Measurements from ENCODE around the gene NGDN. TPM values are rescaled to one million over a fixed set of nuclear protein-coding genes. Genes with fewer than 3 reads are reported as not detected.
A peak's percentile ranks its signal among the peaks of the same experiment; 100 is the strongest.

Gene NGDN
- total RNA-seq (39.5 and 47.6 TPM in 2 replicates), polyA plus RNA-seq (47.2 and 51.3 TPM in 2 replicates)

GRCh38 chr14:23469127-23469905 lies at the start of gene NGDN:
Gene NGDN, plus strand, starts transcription at chr14:23469703. Its CDS starts 13 bp downstream, at chr14:23469716.
- H3K79me2 ChIP-seq = peaks cover 17% of the 10 kb centered on the region
- 3% methylated on average over 41 of the region's 41 CpGs for WGBS (ENCODE audit: low lambda C conversion rate, missing lambda C conversion rate)
- H3K27me3 ChIP-seq = no peaks in the 10 kb centered on the region
- peak within 1 kb of the TSS; percentile 36 for H3K4me3 ChIP-seq
- TF ChIP-seq EZH2phosphoT487 (IDR thresholded peaks at IDR 0.05; ENCODE audit: low read depth, severe bottlenecking, unreplicated experiment) (no peak), EZH2 (IDR thresholded peaks at IDR 0.05; ENCODE audit: borderline replicate concordance) (no peak), CTCF (IDR thresholded peaks at IDR 0.05; ENCODE audit: poor library complexity) (peak; percentile 77)
- H4K20me1 ChIP-seq (ENCODE audit: insufficient read depth, poor library complexity, severe bottlenecking) = no peaks in the 10 kb centered on the region
- H3K4me1 ChIP-seq (ENCODE audit: insufficient read depth) = peaks cover 6% of the 10 kb centered on the region
- no peaks in the 10 kb centered on the region for H3K9me2 ChIP-seq (replicated peaks; ENCODE audit: insufficient read depth)
- no peaks in the 10 kb centered on the region for H3K36me3 ChIP-seq (replicated peaks; ENCODE audit: insufficient read depth, low read depth)
- DNase-seq (ENCODE audit: low spot score) = peak; percentile 97
- H2AFZ ChIP-seq = peak within 1 kb of the TSS; percentile 79
- peak within 1 kb of the TSS; percentile 88 for H3K4me2 ChIP-seq
- no peaks in the 10 kb centered on the region for H3K9me3 ChIP-seq (ENCODE audit: low read depth)
- H3K27ac ChIP-seq = peak within 1 kb of the TSS; percentile 73

GRCh38 chr14:23421594-23421993 lies 47.9 kb upstream of the NGDN start:
- no peaks in the 10 kb centered on the region for H4K20me1 ChIP-seq (ENCODE audit: insufficient read depth, poor library complexity, severe bottlenecking)
- H3K79me2 ChIP-seq = no peaks in the 10 kb centered on the region
- no peak for DNase-seq (ENCODE audit: low spot score)
- no peaks in the 10 kb centered on the region for H3K9me2 ChIP-seq (replicated peaks; ENCODE audit: insufficient read depth)
- no peaks in the 10 kb centered on the region for H3K36me3 ChIP-seq (replicated peaks; ENCODE audit: insufficient read depth, low read depth)
- H3K4me1 ChIP-seq (ENCODE audit: insufficient read depth) = no peaks in the 10 kb centered on the region
- no peak overlapping the region for H2AFZ ChIP-seq
- no peaks in the 10 kb centered on the region for H3K9me3 ChIP-seq (ENCODE audit: low read depth)
- H3K4me2 ChIP-seq = no peak overlapping the region
- H3K27ac ChIP-seq = no peak overlapping the region
- no peak overlapping the region for H3K4me3 ChIP-seq
- no peak for TF ChIP-seq CTCF (IDR thresholded peaks at IDR 0.05; ENCODE audit: poor library complexity)
- no peak for TF ChIP-seq EZH2phosphoT487 (IDR thresholded peaks at IDR 0.05; ENCODE audit: low read depth, severe bottlenecking, unreplicated experiment)
- TF ChIP-seq EZH2 (IDR thresholded peaks at IDR 0.05; ENCODE audit: borderline replicate concordance) = no peak
- H3K27me3 ChIP-seq = no peaks in the 10 kb centered on the region

- Histone ChIP-seq H3K27me3 (no peaks in the 10 kb centered on the region), H3K9me3 (ENCODE audit: low read depth) (no peaks in the 10 kb centered on the region), H3K4me2 (no peak overlapping the region), H2AFZ (no peak overlapping the region), H3K4me3 (no peak overlapping the region), H3K79me2 (no peaks in the 10 kb centered on the region), H3K4me1 (ENCODE audit: insufficient read depth) (no peaks in the 10 kb centered on the region), H3K36me3 (replicated peaks; ENCODE audit: insufficient read depth, low read depth) (no peaks in the 10 kb centered on the region), H3K27ac (no peak overlapping the region), H4K20me1 (ENCODE audit: insufficient read depth, poor library complexity, severe bottlenecking) (no peaks in the 10 kb centered on the region), H3K9me2 (replicated peaks; ENCODE audit: insufficient read depth) (no peaks in the 10 kb centered on the region)
- WGBS (ENCODE audit: low lambda C conversion rate, missing lambda C conversion rate) = 93% methylated on average over 6 of the region's 6 CpGs
- TF ChIP-seq CTCF (IDR thresholded peaks at IDR 0.05; ENCODE audit: poor library complexity) (no peak), EZH2phosphoT487 (IDR thresholded peaks at IDR 0.05; ENCODE audit: low read depth, severe bottlenecking, unreplicated experiment) (no peak), EZH2 (IDR thresholded peaks at IDR 0.05; ENCODE audit: borderline replicate concordance) (no peak)
- DNase-seq (ENCODE audit: low spot score) = no peak
Observed at GRCh38 chr14:23423657-23424056, 45.8 kb upstream of the NGDN start.
